Breast epithelium (tissue), 4 donors: ENCODE measurements around the gene LPP. TPM values are rescaled to one million over a fixed set of nuclear protein-coding genes. Genes with fewer than 3 reads are reported as not detected.
A peak's percentile ranks its signal among the peaks of the same experiment; 100 is the strongest.

Source experiments
- DNase-seq, 2 donors: peaks; one replicate each; pipeline ENCODE4 v3.0.0-alpha.2; 2019; ENCODE audit warnings: low spot score in 2 of 2
- H3K27ac ChIP-seq, 2 donors: fragments of 200-600 bp; sonication (generic) in 1 of 2; one replicate each; pipeline ENCODE4 v1.5.1; 2016 to 2019; ENCODE audit warnings: mild to moderate bottlenecking in 1 of 2
- H3K27me3 ChIP-seq, 2 donors: fragments of 200-600 bp; sonication (generic) in 1 of 2; one replicate each; pipeline versions ENCODE4 v1.5.1 to v1.6.0; 2017 to 2019; ENCODE audit warnings: control low read depth in 1 of 2, mild to moderate bottlenecking in 1 of 2
- H3K36me3 ChIP-seq: fragments of 200-600 bp; one replicate; pipeline ENCODE4 v1.5.1; 2019
- H3K4me1 ChIP-seq, 2 donors: fragments of 200-600 bp; sonication (generic); one replicate each; pipeline ENCODE4 v1.5.1; 2016 to 2019; ENCODE audit warnings: control low read depth in 1 of 2
- H3K4me3 ChIP-seq, 3 donors: fragments of 200-600 bp; sonication (generic); 1 replicate in 2 of 3; 2 replicates in 1 of 3; pipeline ENCODE4 v1.5.1; 2016 to 2019; ENCODE audit warnings: mild to moderate bottlenecking in 3 of 3, moderate library complexity in 2 of 3
- H3K9me3 ChIP-seq, 2 donors: fragments of 200-600 bp; sonication (generic) in 1 of 2; one replicate each; pipeline ENCODE4 v1.5.1; 2016 to 2019; ENCODE audit warnings: control low read depth in 1 of 2
- POLR2A ChIP-seq: fragments of 450-650 bp; IDR thresholded peaks from one replicate; pipeline ENCODE4 v1.6.1; 2016; ENCODE audit warnings: antibody characterized with exemption, mild to moderate bottlenecking, moderate library complexity
- POLR2AphosphoS5 ChIP-seq, 3 donors: sonication (generic); formaldehyde crosslinking; IDR thresholded peaks; one replicate each; pipeline ENCODE4 v1.6.1; 2017; ENCODE audit warnings: antibody characterized with exemption in 3 of 3
- intact Hi-C: fragments of 100-400 bp; cut with DNase I; formaldehyde crosslinking; loops from one replicate; pipeline ENCODE4 v1.15.1; 2023; ENCODE audit warnings: low total_unique reads
- total RNA-seq, 3 donors: library from RNA; depleted of rRNA; stranded (reverse); fragments of >200 nt; gene quantifications; one replicate each; pipeline ENCODE4 v1.1.0, GENCODE V29; 2016
- TF ChIP-seq, protein P1 (sequence below), 3 donors: fragments of 450-650 bp; IDR thresholded peaks; one replicate each; pipeline ENCODE4 v1.5.1; 2016 to 2017; ENCODE audit warnings: antibody characterized with exemption in 3 of 3, mild to moderate bottlenecking in 3 of 3, moderate library complexity in 3 of 3

LPP gene
- total RNA-seq, 3 donors from 2014 or later, result 135 to 183 (median 147) TPM

DNA sequence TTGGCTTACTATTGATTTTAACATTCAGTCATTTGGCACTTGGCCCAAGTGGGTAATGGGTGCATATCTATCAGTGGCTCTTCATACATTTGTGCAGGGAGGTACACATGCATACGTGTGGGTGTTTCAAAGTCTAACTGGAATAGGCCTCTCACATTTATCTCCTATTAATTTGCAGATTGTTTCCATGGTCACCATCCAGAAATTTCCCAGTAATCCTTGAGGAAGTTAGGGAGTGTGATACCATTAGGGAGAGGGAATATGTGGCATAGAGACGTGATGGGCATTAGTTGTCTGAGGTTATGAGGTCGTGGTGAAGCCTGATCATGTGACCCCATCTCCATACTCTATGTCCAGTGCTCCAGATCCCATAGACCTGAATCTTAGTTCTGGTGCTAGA is 102.8 kb downstream of the LPP start:
- H3K4me1 ChIP-seq, result no peaks in the 10 kb centered on the region
- TF ChIP-seq POLR2AphosphoS5 (IDR thresholded peaks at IDR 0.05) (no peak), POLR2A (no peak)
- TF ChIP-seq, protein P1, sequence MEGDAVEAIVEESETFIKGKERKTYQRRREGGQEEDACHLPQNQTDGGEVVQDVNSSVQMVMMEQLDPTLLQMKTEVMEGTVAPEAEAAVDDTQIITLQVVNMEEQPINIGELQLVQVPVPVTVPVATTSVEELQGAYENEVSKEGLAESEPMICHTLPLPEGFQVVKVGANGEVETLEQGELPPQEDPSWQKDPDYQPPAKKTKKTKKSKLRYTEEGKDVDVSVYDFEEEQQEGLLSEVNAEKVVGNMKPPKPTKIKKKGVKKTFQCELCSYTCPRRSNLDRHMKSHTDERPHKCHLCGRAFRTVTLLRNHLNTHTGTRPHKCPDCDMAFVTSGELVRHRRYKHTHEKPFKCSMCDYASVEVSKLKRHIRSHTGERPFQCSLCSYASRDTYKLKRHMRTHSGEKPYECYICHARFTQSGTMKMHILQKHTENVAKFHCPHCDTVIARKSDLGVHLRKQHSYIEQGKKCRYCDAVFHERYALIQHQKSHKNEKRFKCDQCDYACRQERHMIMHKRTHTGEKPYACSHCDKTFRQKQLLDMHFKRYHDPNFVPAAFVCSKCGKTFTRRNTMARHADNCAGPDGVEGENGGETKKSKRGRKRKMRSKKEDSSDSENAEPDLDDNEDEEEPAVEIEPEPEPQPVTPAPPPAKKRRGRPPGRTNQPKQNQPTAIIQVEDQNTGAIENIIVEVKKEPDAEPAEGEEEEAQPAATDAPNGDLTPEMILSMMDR (IDR thresholded peaks at IDR 0.05), result no peak
- H3K9me3 ChIP-seq, result no peaks in the 10 kb centered on the region
- H3K36me3 ChIP-seq, result no peaks in the 10 kb centered on the region
- no peak for DNase-seq
- no peaks in the 10 kb centered on the region for H3K27me3 ChIP-seq
- H3K27ac ChIP-seq, result peak overlapping the region in 1 of 2 donors; percentile 22
- H3K4me3 ChIP-seq, result no peak overlapping the region
- intact Hi-C loops, result no loop called here

DNA sequence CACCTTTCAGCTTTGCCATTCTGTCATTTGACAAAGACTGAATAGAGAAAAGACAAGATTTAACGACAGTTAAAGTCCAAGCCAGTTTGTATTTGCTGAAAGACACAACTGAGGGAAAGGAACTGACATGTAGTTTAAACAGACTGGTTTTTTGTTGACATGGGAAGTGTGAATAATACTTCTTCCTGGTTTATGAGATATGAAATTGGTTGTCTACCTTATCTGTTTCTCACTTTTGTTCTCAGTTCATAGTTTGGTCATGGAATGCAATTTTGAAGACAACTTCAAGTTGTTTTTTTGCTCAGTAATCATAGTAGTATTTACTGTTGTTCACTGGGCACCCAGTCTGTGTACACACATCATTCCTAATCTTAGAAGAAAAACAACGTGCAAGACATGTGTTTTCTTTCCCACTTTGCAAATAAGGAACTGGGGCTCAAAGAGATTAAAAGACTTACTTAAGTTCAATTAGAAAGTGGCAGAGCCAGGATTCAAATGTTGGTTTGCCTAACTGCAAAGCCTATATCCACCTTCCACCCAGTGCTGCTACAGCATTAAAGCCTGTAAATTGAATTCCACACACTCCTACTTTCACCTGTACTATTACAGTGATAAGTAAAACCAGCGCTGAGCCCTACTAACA is 103.5 kb downstream of the LPP start:
- Histone ChIP-seq H3K9me3 (no peaks in the 10 kb centered on the region), H3K27me3 (no peaks in the 10 kb centered on the region), H3K4me1 (no peaks in the 10 kb centered on the region), H3K27ac (peak overlapping the region; percentile 6 to 35), H3K4me3 (no peak overlapping the region), H3K36me3 (no peaks in the 10 kb centered on the region)
- DNase-seq, result no peak
- TF ChIP-seq POLR2A (no peak), POLR2AphosphoS5 (IDR thresholded peaks at IDR 0.05) (no peak)
- TF ChIP-seq, protein P1 (IDR thresholded peaks at IDR 0.05), result no peak
- intact Hi-C loops, result no loop called here

DNA sequence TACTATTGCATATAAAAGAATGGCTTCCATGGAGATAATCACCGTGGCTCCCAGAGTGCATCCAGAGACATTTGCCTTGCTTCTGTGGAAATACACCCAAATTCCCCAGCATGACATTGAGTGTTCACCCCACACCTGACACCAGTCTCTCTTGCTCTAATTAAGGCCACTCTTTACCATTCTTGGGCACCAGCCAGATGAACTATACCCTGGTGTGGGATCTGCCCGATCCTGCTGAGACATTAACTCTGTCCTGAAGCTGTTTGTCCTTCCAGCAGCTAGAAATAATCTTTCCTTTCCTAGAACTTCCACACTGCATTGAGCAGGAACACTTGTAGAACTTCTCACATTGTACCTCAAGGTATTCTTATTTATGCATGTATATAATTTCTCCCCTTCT is 105.2 kb downstream of the LPP start:
- H3K27ac ChIP-seq, result peak overlapping the region in 1 of 2 donors; percentile 33
- H3K27me3 ChIP-seq, result no peaks in the 10 kb centered on the region
- no peak for DNase-seq
- H3K4me1 ChIP-seq, result peaks cover 0 to 7% of the 10 kb centered on the region in 2 donors
- intact Hi-C loops, result no loop called here
- no peaks in the 10 kb centered on the region for H3K9me3 ChIP-seq
- H3K4me3 ChIP-seq, result no peak overlapping the region
- no peaks in the 10 kb centered on the region for H3K36me3 ChIP-seq
- no peak for TF ChIP-seq POLR2A

DNA sequence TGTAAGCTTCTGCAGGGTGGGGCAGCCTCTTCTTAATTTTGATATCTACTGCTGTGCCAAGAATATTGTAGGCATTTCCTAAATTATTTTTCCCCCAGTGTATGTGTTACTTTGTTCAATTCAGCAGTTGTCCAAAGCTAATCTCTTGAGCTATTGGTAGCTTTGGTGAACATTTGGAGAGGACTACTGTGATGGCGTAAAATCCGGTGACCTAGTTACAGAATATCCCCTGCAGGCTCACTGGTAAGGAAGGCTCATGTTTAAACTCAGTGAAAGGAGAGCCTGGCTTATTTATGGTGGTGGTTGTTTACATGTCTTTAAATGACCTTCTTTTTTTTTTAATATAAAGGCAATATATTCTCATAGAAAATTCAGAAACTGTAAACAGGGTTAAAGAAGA is 105.6 kb downstream of the LPP start:
- Histone ChIP-seq H3K9me3 (no peaks in the 10 kb centered on the region), H3K4me1 (peaks cover under 1 to 7% of the 10 kb centered on the region in 2 donors), H3K36me3 (no peaks in the 10 kb centered on the region), H3K27me3 (no peaks in the 10 kb centered on the region), H3K4me3 (no peak overlapping the region), H3K27ac (peak overlapping the region in 1 of 2 donors; percentile 33)
- intact Hi-C loops, result no loop called here
- TF ChIP-seq, protein P1 (IDR thresholded peaks at IDR 0.05), result no peak
- no peak for TF ChIP-seq POLR2AphosphoS5 (IDR thresholded peaks at IDR 0.05)
- no peak for TF ChIP-seq POLR2A
- no peak for DNase-seq

DNA sequence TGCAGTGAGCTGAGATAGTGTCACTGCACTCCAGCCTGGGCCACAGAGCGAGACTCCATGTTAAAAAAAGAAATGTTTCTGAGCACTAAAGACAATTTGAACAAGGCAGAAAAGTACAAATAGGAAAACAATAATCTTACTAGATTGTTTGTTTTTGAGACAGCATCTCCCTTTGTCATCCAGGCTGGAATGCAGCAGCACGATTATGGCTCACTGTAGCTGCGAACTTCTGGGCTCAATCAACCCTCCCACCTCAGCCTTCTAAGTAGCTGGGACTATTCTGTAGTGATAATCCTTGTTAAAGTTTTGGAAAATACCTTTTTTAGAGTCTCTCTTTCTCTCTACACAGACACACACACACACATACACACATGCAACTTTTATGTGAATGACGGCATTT is 107.1 kb downstream of the LPP start:
- no peak for TF ChIP-seq POLR2AphosphoS5 (IDR thresholded peaks at IDR 0.05)
- TF ChIP-seq POLR2A, result no peak
- TF ChIP-seq, protein P1 (IDR thresholded peaks at IDR 0.05), result no peak
- Histone ChIP-seq H3K27me3 (no peaks in the 10 kb centered on the region), H3K4me1 (peaks cover 4 to 14% of the 10 kb centered on the region in 2 donors), H3K27ac (peak overlapping the region; percentile 30 to 40), H3K4me3 (no peak overlapping the region), H3K9me3 (no peaks in the 10 kb centered on the region), H3K36me3 (no peaks in the 10 kb centered on the region)
- DNase-seq, result no peak
- intact Hi-C loops, result no loop called here
